NCI-H1417 treated with DMSO at 0.1 percent for 48 hours (cell line): Measurements from ENCODE around the gene LARGE1.

ENCODE experiments used
- DNase-seq: peaks from one replicate; lab custom pipeline; 2025; lab: John Stamatoyannopoulos, UW

Gene LARGE1

GRCh38 chr22:33656808-33657628 is 263.3 kb downstream of the LARGE1 start:
- DNase-seq = no peak

- DNase-seq = no peak
Observed at GRCh38 chr22:33654173-33654895, 265.9 kb downstream of the LARGE1 start.

GRCh38 chr22:33653532-33654063 is 266.7 kb downstream of the LARGE1 start:
- DNase-seq = no peak

GRCh38 chr22:33652615-33653014 is 267.7 kb downstream of the LARGE1 start:
- DNase-seq = no peak

- DNase-seq = no peak
Observed at GRCh38 chr22:33650244-33650643, 270.0 kb downstream of the LARGE1 start.

- no peak for DNase-seq
Observed at GRCh38 chr22:33648478-33648877, 271.8 kb downstream of the LARGE1 start.

GRCh38 chr22:33640900-33641299 is 279.4 kb downstream of the LARGE1 start:
- DNase-seq = no peak

- DNase-seq = no peak
Observed at GRCh38 chr22:33639588-33640254, 280.6 kb downstream of the LARGE1 start.

GRCh38 chr22:33635766-33636165 is 284.5 kb downstream of the LARGE1 start:
- DNase-seq = no peak

GRCh38 chr22:33631777-33632176 is 288.5 kb downstream of the LARGE1 start:
- no peak for DNase-seq

- no peak for DNase-seq
Observed at GRCh38 chr22:33625959-33626358, 294.3 kb downstream of the LARGE1 start.

GRCh38 chr22:33620085-33620484 is 300.2 kb downstream of the LARGE1 start:
- no peak for DNase-seq

- no peak for DNase-seq
Observed at GRCh38 chr22:33606504-33606903, 313.8 kb downstream of the LARGE1 start.

- DNase-seq = no peak
Observed at GRCh38 chr22:33605666-33606065, 314.6 kb downstream of the LARGE1 start.

- no peak for DNase-seq
Observed at GRCh38 chr22:33605221-33605620, 315.1 kb downstream of the LARGE1 start.

GRCh38 chr22:33601062-33601461 is 319.2 kb downstream of the LARGE1 start:
- DNase-seq = no peak

GRCh38 chr22:33600595-33600994 is 319.7 kb downstream of the LARGE1 start:
- DNase-seq = no peak

- DNase-seq = no peak
Observed at GRCh38 chr22:33600113-33600512, 320.2 kb downstream of the LARGE1 start.

GRCh38 chr22:33599596-33599995 is 320.7 kb downstream of the LARGE1 start:
- no peak for DNase-seq

GRCh38 chr22:33598821-33599220 is 321.5 kb downstream of the LARGE1 start:
- no peak for DNase-seq

- DNase-seq = no peak
Observed at GRCh38 chr22:33597274-33597985, 322.8 kb downstream of the LARGE1 start.

- DNase-seq = no peak
Observed at GRCh38 chr22:33593818-33594217, 326.5 kb downstream of the LARGE1 start.
